Esophagus squamous epithelium (tissue), 5 donors: Measurements from ENCODE around the gene NDUFB7. TPM values are rescaled to one million over a fixed set of nuclear protein-coding genes. Genes with fewer than 3 reads are reported as not detected.
A peak's percentile ranks its signal among the peaks of the same experiment; 100 is the strongest.

Experiments used
- DNase-seq: peaks from one replicate; lab custom pipeline; 2025; lab: John Stamatoyannopoulos, UW
- H3K27ac ChIP-seq, 4 donors: fragments of 200-600 bp; sonication (generic); one replicate each; pipeline ENCODE4 v1.5.1; 2016 to 2019; ENCODE audit warnings: mild to moderate bottlenecking in 1 of 4
- H3K27me3 ChIP-seq, 4 donors: fragments of 200-600 bp; sonication (generic); 1 replicate in 3 of 4; 2 replicates in 1 of 4; pipeline versions ENCODE4 v1.5.1 to v1.6.0; 2017 to 2021; ENCODE audit warnings: antibody characterized with exemption in 1 of 4
- H3K36me3 ChIP-seq, 3 donors: fragments of 200-600 bp; sonication (generic); one replicate each; pipeline ENCODE4 v1.5.1; 2016 to 2019
- H3K4me1 ChIP-seq, 3 donors: fragments of 200-600 bp; sonication (generic); one replicate each; pipeline ENCODE4 v1.5.1; 2017 to 2019
- H3K4me3 ChIP-seq, 4 donors: fragments of 200-600 bp; sonication (generic); 1 replicate in 3 of 4; 2 replicates in 1 of 4; pipeline ENCODE4 v1.5.1; 2016 to 2019; ENCODE audit warnings: mild to moderate bottlenecking in 2 of 4, moderate library complexity in 1 of 4
- H3K9me3 ChIP-seq, 3 donors: fragments of 200-600 bp; sonication (generic); one replicate each; pipeline ENCODE4 v1.5.1; 2016 to 2019
- POLR2A ChIP-seq, 4 donors: fragments of 450-650 bp; IDR thresholded peaks; one replicate each; pipeline ENCODE4 v1.6.1; 2017; ENCODE audit warnings: antibody characterized with exemption in 4 of 4, mild to moderate bottlenecking in 4 of 4, moderate library complexity in 3 of 4
- WGBS, 2 donors: methylation state at CpG; one replicate each; pipeline ENCODE4 v1.1.5; 2018; 5-methylcytosine and 5-hydroxymethylcytosine counted together
- intact Hi-C: fragments of 100-400 bp; cut with DNase I; formaldehyde crosslinking; loops from one replicate; pipeline ENCODE4 v1.15.0; 2022
- total RNA-seq, 4 donors: library from RNA; depleted of rRNA; stranded (reverse); fragments of >200 nt; gene quantifications; one replicate each; pipeline ENCODE4 v1.1.0, GENCODE V29; 2016
- TF ChIP-seq, protein P1 (sequence below), 6 experiments: fragments of 450-650 bp in 4 of 6; fragments of 200-600 bp in 2 of 6; sonication (generic) in 2 of 6; IDR thresholded peaks; one replicate each; pipeline ENCODE4 v1.5.1; 2016 to 2019; ENCODE audit warnings: antibody characterized with exemption in 6 of 6, mild to moderate bottlenecking in 4 of 6, moderate library complexity in 4 of 6
- donor health status: DM: yes; HTN: yes; CAD: no.

Gene NDUFB7
- total RNA-seq, 4 donors from 2014 or later, result 262 to 379 (median 295) TPM

DNA sequence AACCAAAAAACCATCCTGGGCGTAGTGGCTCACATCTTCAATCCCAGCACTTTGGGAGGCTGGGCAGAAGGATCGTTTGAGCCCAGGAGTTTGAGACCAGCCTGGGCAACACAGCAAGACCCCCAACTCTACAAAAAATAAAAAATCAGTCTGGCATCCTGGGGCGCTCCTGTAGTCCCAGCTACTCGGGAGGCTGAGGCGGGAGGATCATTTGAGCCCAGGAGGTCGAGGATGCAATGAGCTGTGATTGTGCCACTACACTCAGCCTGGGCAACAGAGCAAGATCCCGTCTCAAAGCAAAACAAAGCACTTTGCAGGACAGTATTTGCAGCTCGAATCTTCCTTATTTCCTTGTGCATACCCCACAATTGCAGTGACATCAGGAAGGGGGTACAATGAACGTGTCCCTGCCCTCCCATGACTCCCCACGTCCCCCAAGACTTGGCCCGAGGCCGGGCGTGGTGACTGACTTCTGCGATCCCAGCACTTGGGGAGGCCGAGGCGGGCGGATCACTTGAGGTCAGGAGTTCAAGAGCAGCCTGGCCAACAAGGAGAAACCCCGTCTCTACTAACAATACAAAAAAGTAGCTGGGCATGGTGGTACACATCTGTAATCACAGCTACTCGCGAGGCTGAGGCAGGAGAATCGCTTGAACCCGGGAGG, 870 bp downstream of the NDUFB7 start:
- intact Hi-C loops, result loop anchor here (5.0 to 10.0 kb wide), 3 partner anchors 121 to 314 kb away; partner anchors contain the start of genes ADGRE2, OR7A17 and ZNF333
- Histone ChIP-seq H3K27me3 (no peaks in the 10 kb centered on the region), H3K9me3 (no peaks in the 10 kb centered on the region), H3K27ac (peak overlapping the region in 3 of 4 donors; percentile 85 to 94 (median 91)), H3K36me3 (peaks cover 3 to 34% (median 4%) of the 10 kb centered on the region in 3 donors), H3K4me1 (peaks cover 18 to 65% (median 25%) of the 10 kb centered on the region in 3 donors), H3K4me3 (peak overlapping the region; percentile 82 to 99 (median 90))
- no peak for DNase-seq
- TF ChIP-seq, protein P1, sequence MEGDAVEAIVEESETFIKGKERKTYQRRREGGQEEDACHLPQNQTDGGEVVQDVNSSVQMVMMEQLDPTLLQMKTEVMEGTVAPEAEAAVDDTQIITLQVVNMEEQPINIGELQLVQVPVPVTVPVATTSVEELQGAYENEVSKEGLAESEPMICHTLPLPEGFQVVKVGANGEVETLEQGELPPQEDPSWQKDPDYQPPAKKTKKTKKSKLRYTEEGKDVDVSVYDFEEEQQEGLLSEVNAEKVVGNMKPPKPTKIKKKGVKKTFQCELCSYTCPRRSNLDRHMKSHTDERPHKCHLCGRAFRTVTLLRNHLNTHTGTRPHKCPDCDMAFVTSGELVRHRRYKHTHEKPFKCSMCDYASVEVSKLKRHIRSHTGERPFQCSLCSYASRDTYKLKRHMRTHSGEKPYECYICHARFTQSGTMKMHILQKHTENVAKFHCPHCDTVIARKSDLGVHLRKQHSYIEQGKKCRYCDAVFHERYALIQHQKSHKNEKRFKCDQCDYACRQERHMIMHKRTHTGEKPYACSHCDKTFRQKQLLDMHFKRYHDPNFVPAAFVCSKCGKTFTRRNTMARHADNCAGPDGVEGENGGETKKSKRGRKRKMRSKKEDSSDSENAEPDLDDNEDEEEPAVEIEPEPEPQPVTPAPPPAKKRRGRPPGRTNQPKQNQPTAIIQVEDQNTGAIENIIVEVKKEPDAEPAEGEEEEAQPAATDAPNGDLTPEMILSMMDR (IDR thresholded peaks at IDR 0.05), result no peak
- TF ChIP-seq POLR2A (IDR thresholded peaks at IDR 0.05), result no peak
- 17 to 46% methylated on average over 9 to 11 of the region's 22 CpGs for WGBS, 2 donors

DNA sequence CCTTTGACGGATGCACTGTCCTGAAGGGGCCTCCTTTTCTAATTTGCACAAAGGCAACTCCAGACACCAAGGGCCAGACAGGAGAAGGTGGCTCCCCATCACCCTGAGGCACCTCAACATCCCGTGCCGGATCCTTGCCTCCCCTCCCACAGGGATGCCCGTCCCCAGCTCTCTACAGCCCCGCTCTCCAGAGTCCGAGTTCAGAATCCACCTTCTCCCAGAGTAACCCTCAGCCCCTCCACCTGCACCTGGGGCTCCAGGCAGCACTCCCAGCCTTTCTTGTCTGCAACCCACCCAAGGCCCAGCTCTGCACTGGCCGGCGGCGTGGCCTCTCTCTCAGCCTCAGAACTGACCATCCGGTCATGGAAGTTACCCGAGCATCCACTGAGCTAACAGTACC, 4.8 kb downstream of the NDUFB7 start:
- peaks cover 32 to 65% (median 37%) of the 10 kb centered on the region in 3 donors for H3K4me1 ChIP-seq
- no peak overlapping the region for H3K27ac ChIP-seq

DNA sequence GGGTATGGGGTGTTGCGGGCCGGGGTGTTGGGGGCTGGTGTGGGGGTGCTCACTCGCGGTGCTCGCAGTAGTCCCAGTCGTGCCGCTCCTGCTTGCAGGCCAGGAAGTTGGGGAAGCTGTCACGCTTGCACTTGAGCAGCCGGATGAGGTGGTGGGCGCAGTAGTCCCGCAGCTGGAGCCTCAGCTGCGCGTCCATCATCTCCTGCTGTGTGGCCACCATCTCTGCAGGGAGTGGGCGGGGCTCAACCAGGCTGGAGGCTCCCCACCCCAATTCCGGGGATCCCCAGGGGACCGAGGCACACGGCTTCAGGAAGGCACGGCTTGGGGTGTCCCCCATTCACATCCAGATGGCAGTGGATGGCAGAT, 5.2 kb downstream of the NDUFB7 start:
- intact Hi-C loops, result no loop called here
- Histone ChIP-seq H3K27me3 (no peaks in the 10 kb centered on the region), H3K4me1 (peaks cover 35 to 67% (median 41%) of the 10 kb centered on the region in 3 donors), H3K4me3 (no peak overlapping the region), H3K9me3 (no peaks in the 10 kb centered on the region), H3K27ac (no peak overlapping the region), H3K36me3 (peaks cover 6 to 70% (median 11%) of the 10 kb centered on the region in 3 donors)
- no peak for TF ChIP-seq POLR2A (IDR thresholded peaks at IDR 0.05)
- TF ChIP-seq, protein P1 (IDR thresholded peaks at IDR 0.05), result no peak
- no CpG with 5 or more reads among the region's 18 CpGs for WGBS, 2 donors
- DNase-seq, result no peak

More for the DNA sequence above, 4.8 kb downstream of the NDUFB7 start:
- Histone ChIP-seq H3K36me3 (peaks cover 6 to 70% (median 11%) of the 10 kb centered on the region in 3 donors), H3K27me3 (no peaks in the 10 kb centered on the region), H3K9me3 (no peaks in the 10 kb centered on the region), H3K4me3 (no peak overlapping the region)
- no peak for DNase-seq
- TF ChIP-seq, protein P1 (IDR thresholded peaks at IDR 0.05), result no peak
- TF ChIP-seq POLR2A (IDR thresholded peaks at IDR 0.05), result no peak
- 73 to 77% methylated on average over 4 to 6 of the region's 11 CpGs for WGBS, 2 donors
- intact Hi-C loops, result no loop called here

DNA sequence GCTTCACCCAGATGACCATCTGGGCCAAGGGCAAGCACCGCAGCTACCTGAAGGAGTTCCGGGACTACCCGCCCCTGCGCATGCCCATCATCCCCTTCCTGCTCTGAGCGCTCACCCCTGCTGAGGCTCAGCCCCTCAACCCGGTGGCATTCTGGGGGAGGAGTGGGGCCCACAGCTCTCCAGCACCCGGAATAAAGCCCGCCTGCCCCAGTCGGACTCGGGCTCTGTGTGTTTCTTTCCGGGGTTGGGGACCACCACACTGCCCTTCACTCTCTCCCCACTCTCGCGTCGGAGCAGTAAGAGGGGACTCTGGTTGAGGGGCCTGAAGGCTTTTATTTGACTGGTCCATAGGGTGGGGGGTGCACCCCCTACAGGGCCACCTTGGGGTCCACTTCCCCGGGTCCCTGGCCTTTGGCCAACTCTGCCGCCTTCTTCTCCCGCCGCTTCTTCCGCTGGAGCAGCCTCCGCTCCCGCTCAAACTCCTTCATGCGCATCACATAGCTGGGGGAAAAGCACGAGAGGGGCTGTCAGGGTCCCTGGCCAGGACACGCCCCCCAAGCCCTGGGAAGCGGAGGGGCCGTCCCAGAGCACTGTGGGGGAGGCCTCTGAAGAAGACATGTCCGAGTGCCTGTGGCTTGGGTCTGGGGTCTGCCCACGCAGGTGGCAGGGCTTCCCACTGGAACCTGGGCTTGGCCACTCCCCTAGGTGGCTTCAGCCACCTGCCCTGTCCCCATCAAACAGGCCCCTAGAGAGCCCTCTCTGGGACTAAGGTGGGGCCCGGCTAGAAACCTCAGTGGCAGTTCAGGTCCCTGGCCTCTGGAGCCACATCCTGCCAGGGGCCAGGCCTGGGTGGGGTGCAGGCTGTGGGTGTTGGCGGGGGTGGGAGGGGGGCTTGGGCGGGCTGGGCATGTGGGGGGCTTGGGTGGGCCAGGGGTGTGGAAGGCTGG, 5.8 kb downstream of the NDUFB7 start:
- no peak for DNase-seq
- Histone ChIP-seq H3K27ac (peak overlapping the region in 2 of 4 donors; percentile 31 to 91), H3K9me3 (no peaks in the 10 kb centered on the region), H3K4me3 (no peak overlapping the region), H3K36me3 (peaks cover 6 to 70% (median 11%) of the 10 kb centered on the region in 3 donors), H3K27me3 (no peaks in the 10 kb centered on the region), H3K4me1 (peaks cover 39 to 69% (median 43%) of the 10 kb centered on the region in 3 donors)
- WGBS, 2 donors, result 80 to 90% methylated on average over 4 to 9 of the region's 31 CpGs
- TF ChIP-seq, protein P1 (IDR thresholded peaks at IDR 0.05), result no peak
- no peak for TF ChIP-seq POLR2A (IDR thresholded peaks at IDR 0.05)
- intact Hi-C loops, result no loop called here
